Bronchial epithelial cell (primary cell): ENCODE data around the gene SLC16A13. TPM values are rescaled to one million over a fixed set of nuclear protein-coding genes. Genes with fewer than 3 reads are reported as not detected.

ENCODE experiments used
- DNase-seq: peaks from one replicate; pipeline ENCODE4 v3.0.0-alpha.2; 2010; ENCODE audit warnings: low read depth
- FAIRE-seq: peaks from 2 replicates; lab custom pipeline; 2011; peaks lifted over from hg19 to GRCh38; lab: Jason Lieb, UNC
- H3K27me3 ChIP-seq: 2 replicates; pipeline ENCODE4 v1.5.1; 2011; ENCODE audit warnings: low read length; ENCODE audit not compliant: control insufficient read depth, insufficient read depth
- H3K36me3 ChIP-seq: 2 replicates; pipeline ENCODE4 v1.5.1; 2011; ENCODE audit warnings: low read length; ENCODE audit not compliant: control insufficient read depth, insufficient read depth
- H3K4me3 ChIP-seq: 2 replicates; pipeline ENCODE4 v1.5.1; 2011; ENCODE audit warnings: mild to moderate bottlenecking, low read depth, low read length, control low read depth
- total RNA-seq: library from RNA; depleted of rRNA; stranded (reverse); fragments of >200 nt; gene quantifications from 2 replicates; pipeline ENCODE4 v1.2.1, GENCODE V29; 2014
- TF ChIP-seq, protein P1 (sequence below): IDR thresholded peaks from 2 replicates; pipeline ENCODE4 v1.5.1; 2011; ENCODE audit warnings: mild to moderate bottlenecking, moderate library complexity, low read length, control low read depth, inconsistent platforms; ENCODE audit not compliant: insufficient read depth, severe bottlenecking

Gene SLC16A13
- total RNA-seq, 1 donor from 2014 or later: 0.26 TPM

DNA sequence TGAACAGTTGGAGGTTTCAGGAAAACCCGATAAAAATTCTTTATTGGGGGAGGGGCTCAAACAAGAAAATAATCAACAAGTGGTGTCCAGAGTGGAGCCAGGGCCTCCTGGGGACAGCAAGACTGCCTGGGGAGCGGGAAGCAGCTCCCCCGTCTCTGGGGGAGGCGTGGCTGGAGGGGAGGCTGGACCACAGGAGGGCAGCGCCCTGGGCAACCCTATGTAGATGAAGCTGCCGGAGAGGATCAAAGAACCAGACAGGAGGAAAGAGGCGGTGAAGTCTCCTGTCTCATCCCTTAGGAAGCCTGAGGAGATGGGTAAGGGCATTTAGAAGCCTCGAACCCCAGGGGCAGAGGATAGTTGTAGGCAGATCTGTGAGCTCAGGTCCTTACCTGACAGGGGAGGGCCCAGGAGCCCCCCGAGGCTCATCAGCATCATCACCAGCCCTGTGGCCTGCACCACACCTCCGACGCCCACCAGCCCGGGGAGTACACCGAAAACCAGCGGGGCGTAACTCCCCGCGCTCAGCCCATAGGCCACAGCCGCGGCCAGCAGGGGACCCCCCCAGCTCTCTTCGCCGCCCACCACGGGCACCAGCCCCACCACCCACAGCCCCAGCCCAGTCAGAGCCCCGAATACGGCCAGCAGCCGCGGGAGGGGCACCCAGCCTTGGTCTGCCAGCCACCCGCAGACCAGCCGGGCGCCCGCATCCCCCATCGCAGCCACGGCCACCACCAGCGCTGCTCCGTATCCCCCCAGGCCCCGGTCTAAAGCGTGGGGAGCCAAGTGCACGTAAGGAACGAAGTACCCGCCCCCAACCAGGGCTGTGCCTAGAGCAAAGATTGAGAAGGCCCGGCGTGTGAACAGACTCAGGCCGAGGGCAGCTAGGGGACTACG, 6.0 kb downstream of the SLC16A13 start:
- H3K36me3 ChIP-seq: no peaks in the 10 kb centered on the region
- H3K27me3 ChIP-seq: peaks cover 2% of the 10 kb centered on the region
- TF ChIP-seq, protein P1, sequence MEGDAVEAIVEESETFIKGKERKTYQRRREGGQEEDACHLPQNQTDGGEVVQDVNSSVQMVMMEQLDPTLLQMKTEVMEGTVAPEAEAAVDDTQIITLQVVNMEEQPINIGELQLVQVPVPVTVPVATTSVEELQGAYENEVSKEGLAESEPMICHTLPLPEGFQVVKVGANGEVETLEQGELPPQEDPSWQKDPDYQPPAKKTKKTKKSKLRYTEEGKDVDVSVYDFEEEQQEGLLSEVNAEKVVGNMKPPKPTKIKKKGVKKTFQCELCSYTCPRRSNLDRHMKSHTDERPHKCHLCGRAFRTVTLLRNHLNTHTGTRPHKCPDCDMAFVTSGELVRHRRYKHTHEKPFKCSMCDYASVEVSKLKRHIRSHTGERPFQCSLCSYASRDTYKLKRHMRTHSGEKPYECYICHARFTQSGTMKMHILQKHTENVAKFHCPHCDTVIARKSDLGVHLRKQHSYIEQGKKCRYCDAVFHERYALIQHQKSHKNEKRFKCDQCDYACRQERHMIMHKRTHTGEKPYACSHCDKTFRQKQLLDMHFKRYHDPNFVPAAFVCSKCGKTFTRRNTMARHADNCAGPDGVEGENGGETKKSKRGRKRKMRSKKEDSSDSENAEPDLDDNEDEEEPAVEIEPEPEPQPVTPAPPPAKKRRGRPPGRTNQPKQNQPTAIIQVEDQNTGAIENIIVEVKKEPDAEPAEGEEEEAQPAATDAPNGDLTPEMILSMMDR: no peak
- FAIRE-seq: no peak
- H3K4me3 ChIP-seq: peak overlapping the region; percentile 11
- no peak for DNase-seq

GRCh38 chr17:7042501-7043181, 6.8 kb downstream of the SLC16A13 start:
- no peak for FAIRE-seq
- Histone ChIP-seq H3K36me3 (no peaks in the 10 kb centered on the region), H3K4me3 (peak overlapping the region; percentile 31), H3K27me3 (peaks cover 2% of the 10 kb centered on the region)
- TF ChIP-seq, protein P1: no peak
- no peak for DNase-seq

GRCh38 chr17:7043182-7043496, 7.3 kb downstream of the SLC16A13 start:
- no peak for DNase-seq
- no peak for FAIRE-seq
- Histone ChIP-seq H3K36me3 (no peaks in the 10 kb centered on the region), H3K27me3 (peaks cover 2% of the 10 kb centered on the region), H3K4me3 (peak overlapping the region; percentile 31)
- TF ChIP-seq, protein P1: no peak

DNA sequence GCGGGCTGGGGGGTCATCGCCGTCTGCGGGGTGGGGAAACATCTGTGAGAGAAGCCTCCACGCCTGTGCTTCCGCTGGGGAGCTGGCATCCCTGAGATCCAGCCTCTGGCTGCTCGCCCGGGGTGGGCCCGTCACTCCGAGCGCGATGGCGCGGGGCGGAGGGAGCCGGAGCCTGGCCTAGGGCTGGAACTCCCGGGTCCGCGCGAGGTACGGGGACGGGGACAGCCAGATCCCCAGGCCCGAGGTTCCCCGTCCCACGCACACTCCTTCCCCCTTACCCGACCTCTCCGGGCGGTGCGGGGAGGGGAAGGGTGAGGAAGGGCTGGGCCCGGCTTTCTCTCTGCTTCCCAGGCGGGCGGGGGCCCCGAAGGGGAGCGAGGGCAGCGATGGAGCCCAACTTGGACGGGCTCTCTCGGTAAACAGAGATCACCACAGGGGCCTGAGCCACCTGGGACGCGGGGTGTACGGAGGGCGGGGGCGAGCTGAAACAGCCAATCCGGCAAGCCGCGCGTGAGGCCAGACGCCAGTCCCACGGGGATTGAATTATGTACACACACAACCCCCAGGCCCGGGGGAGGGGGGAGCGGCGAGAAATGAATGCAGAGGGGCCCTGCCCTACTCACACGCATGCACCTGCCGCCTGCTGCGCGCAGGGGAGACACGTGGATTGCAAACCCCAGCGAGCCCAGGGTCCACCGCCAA, 7.8 kb downstream of the SLC16A13 start, which contains the start of gene SLC16A11:
Gene SLC16A11, minus strand, starts transcription at position 596 of the 702 bp plus-strand sequence. Its CDS starts 579 bp downstream, at position 17.
- Histone ChIP-seq H3K4me3 (peak within 1 kb of the TSS; percentile 31), H3K36me3 (no peaks in the 10 kb centered on the region), H3K27me3 (peaks cover 2% of the 10 kb centered on the region)
- FAIRE-seq (no peak), DNase-seq (no peak)
- TF ChIP-seq, protein P1: no peak

- Histone ChIP-seq H3K36me3 (no peaks in the 10 kb centered on the region), H3K4me3 (no peak overlapping the region), H3K27me3 (peaks cover 2% of the 10 kb centered on the region)
- TF ChIP-seq, protein P1: peak; percentile 50
- DNase-seq (peak; percentile 84), FAIRE-seq (no peak)
These were observed 9.8 kb downstream of the SLC16A13 start for GRCh38 chr17:7045492-7046126.
